Fibroblast of lung (primary cell): ENCODE results near the gene LHX5. TPM values are rescaled to one million over a fixed set of nuclear protein-coding genes. Genes with fewer than 3 reads are reported as not detected.

Experiments used
- DNase-seq, 2 donors: peaks; one replicate each; pipeline versions ENCODE4 v3.0.0 to v3.0.0-alpha.2; 2010; ENCODE audit warnings: low read depth in 2 of 2
- H2AFZ ChIP-seq: 2 replicates; pipeline ENCODE4 v1.5.1; 2012; ENCODE audit warnings: low read length, control low read depth, inconsistent platforms
- H3K27ac ChIP-seq: 2 replicates; pipeline ENCODE4 v1.5.1; 2011; ENCODE audit warnings: low read length, control low read depth; ENCODE audit not compliant: insufficient read depth
- H3K27me3 ChIP-seq: 2 replicates; pipeline ENCODE4 v1.5.1; 2011; ENCODE audit warnings: mild to moderate bottlenecking, low read length; ENCODE audit not compliant: control insufficient read depth, insufficient read depth
- H3K36me3 ChIP-seq: 2 replicates; pipeline ENCODE4 v1.5.1; 2011; ENCODE audit warnings: low read length; ENCODE audit not compliant: control insufficient read depth, insufficient read depth
- H3K4me1 ChIP-seq: 2 replicates; pipeline ENCODE4 v1.5.1; 2011; ENCODE audit warnings: low read length; ENCODE audit not compliant: control insufficient read depth, insufficient read depth; ENCODE audit errors: extremely low read depth
- H3K4me2 ChIP-seq: 2 replicates; pipeline ENCODE4 v1.5.1; 2011; ENCODE audit warnings: low read length, control low read depth; ENCODE audit not compliant: insufficient read depth; ENCODE audit errors: extremely low read depth
- H3K4me3 ChIP-seq, 4 experiments: fragments of 200-600 bp in 1 of 4; sonication (generic) in 1 of 4; replicated peaks in 1 of 4; 2 replicates each; pipeline ENCODE4 v1.5.1; 2011 to 2016; ENCODE audit warnings: low read length in 4 of 4, low read depth in 3 of 4, mild to moderate bottlenecking in 3 of 4, control low read depth in 2 of 4, inconsistent platforms in 1 of 4, mixed read lengths in 1 of 4; ENCODE audit not compliant: insufficient read depth in 1 of 4; ENCODE audit errors: control extremely low read depth in 1 of 4
- H3K79me2 ChIP-seq: 2 replicates; pipeline ENCODE4 v1.5.1; 2012; ENCODE audit warnings: mild to moderate bottlenecking, low read length, inconsistent platforms; ENCODE audit not compliant: control insufficient read depth, insufficient read depth
- H3K9ac ChIP-seq: 2 replicates; pipeline ENCODE4 v1.5.1; 2011; ENCODE audit warnings: mild to moderate bottlenecking, low read length, control low read depth; ENCODE audit not compliant: insufficient read depth
- H3K9me3 ChIP-seq: 2 replicates; pipeline ENCODE4 v1.5.1; 2012; ENCODE audit warnings: low read depth, low read length; ENCODE audit not compliant: control insufficient read depth, insufficient read depth
- H4K20me1 ChIP-seq: 2 replicates; pipeline ENCODE4 v1.5.1; 2011; ENCODE audit warnings: low read length; ENCODE audit not compliant: control insufficient read depth, insufficient read depth; ENCODE audit errors: extremely low read depth
- CTCF ChIP-seq, 2 donors: IDR thresholded peaks in 1 of 2; conservative IDR thresholded peaks in 1 of 2; 1 replicate in 1 of 2; 2 replicates in 1 of 2; pipeline ENCODE4 v1.5.1; 2011 to 2012; ENCODE audit warnings: low read length in 2 of 2, control low read depth in 1 of 2, inconsistent platforms in 1 of 2, low read depth in 1 of 2, mild to moderate bottlenecking in 1 of 2
- EZH2 ChIP-seq: IDR thresholded peaks from 2 replicates; pipeline ENCODE4 v1.5.1; 2012; ENCODE audit warnings: low read length, control low read depth, mild to moderate bottlenecking; ENCODE audit errors: missing control alignments
- polyA plus RNA-seq, 2 donors: library from polyadenylated mRNA; depleted of rRNA in 1 of 2; stranded (reverse) in 1 of 2; unstranded in 1 of 2; fragments of >200 nt; gene quantifications; 2 replicates each; pipeline ENCODE4 v1.2.1, GENCODE V29; 2011 to 2012; ENCODE audit warnings: missing spikeins in 1 of 2
- total RNA-seq: library from RNA; depleted of rRNA; stranded (reverse); fragments of >200 nt; gene quantifications from 2 replicates; pipeline ENCODE4 v1.2.1, GENCODE V29; 2014

LHX5 gene
- total and polyA plus RNA-seq, 2 donors (not counting 1 experiment from before 2014, with no cell fraction given), result not detected

- H3K4me3 ChIP-seq, result no peak overlapping the region
- no peaks in the 10 kb centered on the region for H3K9me3 ChIP-seq
- no peaks in the 10 kb centered on the region for H3K27me3 ChIP-seq
- TF ChIP-seq EZH2, result no peak
- TF ChIP-seq CTCF (conservative IDR thresholded peaks at IDR 0.05 in 1 of 2, IDR thresholded peaks at IDR 0.05 in 1 of 2; ENCODE audit: low read depth in 1 of 2, low read length in 2 of 2), result no peak
- no peaks in the 10 kb centered on the region for H3K4me1 ChIP-seq
- no peaks in the 10 kb centered on the region for H3K79me2 ChIP-seq
- H3K27ac ChIP-seq, result no peak overlapping the region
- no peak overlapping the region for H3K4me2 ChIP-seq
- DNase-seq, result no peak
- H4K20me1 ChIP-seq, result no peaks in the 10 kb centered on the region
- no peak overlapping the region for H2AFZ ChIP-seq
- no peaks in the 10 kb centered on the region for H3K36me3 ChIP-seq
- no peak overlapping the region for H3K9ac ChIP-seq
Measured at GRCh38 chr12:113449839-113450238, 21.8 kb downstream of the LHX5 start.

- no peaks in the 10 kb centered on the region for H3K9me3 ChIP-seq
- no peak for DNase-seq
- no peak overlapping the region for H3K4me3 ChIP-seq
- H3K27ac ChIP-seq, result no peak overlapping the region
- TF ChIP-seq CTCF (conservative IDR thresholded peaks at IDR 0.05 in 1 of 2, IDR thresholded peaks at IDR 0.05 in 1 of 2; ENCODE audit: low read depth in 1 of 2, low read length in 2 of 2) (no peak), EZH2 (no peak)
- no peak overlapping the region for H2AFZ ChIP-seq
- H4K20me1 ChIP-seq, result no peaks in the 10 kb centered on the region
- no peaks in the 10 kb centered on the region for H3K27me3 ChIP-seq
- no peaks in the 10 kb centered on the region for H3K79me2 ChIP-seq
- H3K4me1 ChIP-seq, result no peaks in the 10 kb centered on the region
- no peaks in the 10 kb centered on the region for H3K36me3 ChIP-seq
- H3K4me2 ChIP-seq, result no peak overlapping the region
- H3K9ac ChIP-seq, result no peak overlapping the region
Measured at GRCh38 chr12:113449299-113449698, 22.4 kb downstream of the LHX5 start.

GRCh38 chr12:113448873-113449272 lies 22.8 kb downstream of the LHX5 start:
- Histone ChIP-seq H3K27ac (no peak overlapping the region), H3K9me3 (no peaks in the 10 kb centered on the region), H3K4me2 (no peak overlapping the region), H3K4me1 (no peaks in the 10 kb centered on the region), H4K20me1 (no peaks in the 10 kb centered on the region), H2AFZ (no peak overlapping the region), H3K9ac (no peak overlapping the region), H3K79me2 (no peaks in the 10 kb centered on the region), H3K36me3 (no peaks in the 10 kb centered on the region), H3K4me3 (no peak overlapping the region), H3K27me3 (no peaks in the 10 kb centered on the region)
- DNase-seq, result no peak
- TF ChIP-seq CTCF (conservative IDR thresholded peaks at IDR 0.05 in 1 of 2, IDR thresholded peaks at IDR 0.05 in 1 of 2; ENCODE audit: low read depth in 1 of 2, low read length in 2 of 2), result no peak
- no peak for TF ChIP-seq EZH2
